GM12878 (cell line): Measurements from ENCODE around the gene GNB2. TPM values are rescaled to one million over a fixed set of nuclear protein-coding genes. Genes with fewer than 3 reads are reported as not detected.
A peak's percentile ranks its signal among the peaks of the same experiment; 100 is the strongest.

Source experiments
- ATAC-seq: fragments of 200-7000 bp; cut with Tn5 transposase; 3 replicates; pipeline ENCODE4 v1.9.1; 2020; ENCODE audit warnings: mild to moderate bottlenecking, moderate library complexity
- BruUV-seq: library from RNA; stranded (reverse); fragments of 400-500 nt; replicated peaks from 2 replicates; lab custom pipeline; 2021; lab: Mats Ljungman, UMichigan
- CTCF ChIA-PET: fragments of 300-600 bp; sonication (Branson Sonifier 250); formaldehyde crosslinking; extraction: SDS; loops from one replicate; lab custom pipeline; 2021; ENCODE audit warnings: inconsistent platforms; lab: Yijun Ruan, JAX
- POLR2A ChIA-PET: fragments of 350-600 bp; formaldehyde crosslinking; extraction: SDS; loops from one replicate; lab custom pipeline; 2021; ENCODE audit warnings: inconsistent platforms; lab: Charles Lee
- RAD21 ChIA-PET: fragments of 300-600 bp; sonication (Branson Sonifier 250); formaldehyde crosslinking; loops from one replicate; lab custom pipeline; 2023; ENCODE audit warnings: antibody characterized with exemption; ENCODE audit not compliant: unreplicated experiment; lab: Charles Lee
- SMC1A ChIA-PET: fragments of 300-600 bp; sonication (Branson Sonifier 250); formaldehyde crosslinking; loops from one replicate; lab custom pipeline; 2023; ENCODE audit not compliant: unreplicated experiment, uncharacterized antibody; lab: Charles Lee
- DNase-seq: peaks from one replicate; pipeline ENCODE4 v3.0.0-alpha.2; 2011; ENCODE audit warnings: low read depth, low spot score
- FAIRE-seq: peaks from 3 replicates; lab custom pipeline; 2011; peaks lifted over from hg19 to GRCh38; lab: Jason Lieb, UNC
- H2AFZ ChIP-seq: 2 replicates; pipeline ENCODE4 v1.6.0; 2011; ENCODE audit warnings: low read depth, low read length, control low read depth; ENCODE audit not compliant: control insufficient read depth
- H3K27ac ChIP-seq: 2 replicates; pipeline ENCODE4 v1.5.1; 2011; ENCODE audit warnings: control low read depth; ENCODE audit not compliant: control insufficient read depth, insufficient read depth
- H3K27me3 ChIP-seq, 2 experiments: replicated peaks in 1 of 2; 2 replicates each; pipeline versions ENCODE4 v1.6.0 to v1.6.1; 2011; ENCODE audit warnings: low read length in 1 of 2; ENCODE audit not compliant: control insufficient read depth in 2 of 2, insufficient read depth in 2 of 2
- H3K36me3 ChIP-seq, 2 experiments: 2 replicates each; pipeline ENCODE4 v1.5.1; 2011; ENCODE audit warnings: low read length in 1 of 2; ENCODE audit not compliant: control insufficient read depth in 2 of 2, insufficient read depth in 2 of 2
- H3K4me1 ChIP-seq: 2 replicates; pipeline ENCODE4 v1.6.1; 2011; ENCODE audit warnings: mild to moderate bottlenecking, low read length, moderate library complexity, mixed read lengths; ENCODE audit not compliant: control insufficient read depth, insufficient read depth
- H3K4me2 ChIP-seq: 2 replicates; pipeline ENCODE4 v1.6.0; 2011; ENCODE audit warnings: control low read depth; ENCODE audit not compliant: control insufficient read depth, insufficient read depth
- H3K4me3 ChIP-seq: fragments of 200-600 bp; sonication (generic); 2 replicates; pipeline ENCODE4 v1.5.1; 2016
- H3K79me2 ChIP-seq: 2 replicates; pipeline ENCODE4 v1.6.0; 2011; ENCODE audit warnings: low read length; ENCODE audit not compliant: control insufficient read depth, insufficient read depth
- H3K9ac ChIP-seq: 2 replicates; pipeline ENCODE4 v1.8.0; 2011; ENCODE audit warnings: low read length, control low read depth, mixed read lengths; ENCODE audit not compliant: control insufficient read depth, insufficient read depth
- H3K9me3 ChIP-seq: replicated peaks from 3 replicates; pipeline ENCODE4 v1.5.1; 2011; ENCODE audit warnings: mild to moderate bottlenecking, low read length; ENCODE audit not compliant: control insufficient read depth, insufficient read depth
- H4K20me1 ChIP-seq: 2 replicates; pipeline ENCODE4 v1.6.0; 2011; ENCODE audit not compliant: control insufficient read depth, insufficient read depth
- MYC ChIP-seq: IDR thresholded peaks from 2 replicates; pipeline ENCODE4 v1.6.1; 2011; ENCODE audit warnings: mild to moderate bottlenecking, low read length, moderate library complexity, inconsistent platforms; ENCODE audit not compliant: insufficient read depth, insufficient replicate concordance, insufficient read length, severe bottlenecking
- WGBS: methylation state at CpG from one replicate; pipeline ENCODE4 v1.1.6; 2016; ENCODE audit warnings: low lambda C conversion rate; ENCODE audit not compliant: insufficient replicate concordance, insufficient coverage; ENCODE audit errors: missing lambda C conversion rate; 5-methylcytosine and 5-hydroxymethylcytosine counted together
- in situ Hi-C: fragments of 300-500 bp; cut with MboI; formaldehyde crosslinking; loops from 9 replicates; pipeline ENCODE4 v1.14.3; 2018; ENCODE audit warnings: mixed read lengths
- intact Hi-C: fragments of 100-400 bp; cut with micrococcal nuclease; formaldehyde crosslinking; loops from one replicate; pipeline ENCODE4 v1.14.2; 2022; ENCODE audit not compliant: unreplicated experiment
- polyA plus RNA-seq, 11 experiments: library from polyadenylated mRNA; depleted of rRNA in 4 of 11; unstranded in 6 of 11; stranded (reverse) in 5 of 11; fragments of >200 nt; fragmentation: Nextera tagmentation in 4 of 11; fragmentation: Illumina TruSeq in 1 of 11; extraction: Ambion mirVana in 4 of 11; extraction: Trizol in 1 of 11; gene quantifications; 1 replicate in 1 of 11; 2 replicates in 10 of 11; pipeline versions ENCODE4 v1.2.1 to v1.2.3, GENCODE V29; 2011 to 2016; ENCODE audit warnings: inconsistent platforms in 2 of 11, missing spikeins in 2 of 11, low read depth in 1 of 11
- total RNA-seq, 4 experiments: library from RNA; depleted of rRNA in 3 of 4; stranded (reverse); fragments of >200 nt in 3 of 4; fragmentation: Illumina TruSeq in 1 of 4; extraction: Trizol in 1 of 4; gene quantifications; 2 replicates each; pipeline versions ENCODE4 v1.2.1 to v1.2.3, GENCODE V29; 2013 to 2021

The GNB2 gene
- total and polyA plus RNA-seq, 10 of the 15 experiments (the other 5 are each of a cell fraction or from before 2014, with no cell fraction given) = 0.35 to 175 (median 59.7) TPM

- Histone ChIP-seq H3K79me2 (peaks cover 24% of the 10 kb centered on the region), H3K9me3 (no peaks in the 10 kb centered on the region), H4K20me1 (0 out of 2 replicates have a peak, but pooled peaks cover 3% of the 10 kb centered on the region), H3K27me3 (no peaks in the 10 kb centered on the region), H3K9ac (no peak overlapping the region), H3K4me2 (no peak overlapping the region), H3K27ac (no peak overlapping the region), H2AFZ (no peak overlapping the region), H3K36me3 (peaks cover 4 to 30% of the 10 kb centered on the region in 2 experiments; a peak in 3 of 4 replicates), H3K4me1 (no peaks in the 10 kb centered on the region; the same call in 1 of the 2 replicates), H3K4me3 (peak overlapping the region; percentile 98)
- no peak for TF ChIP-seq MYC
- in situ Hi-C loops (loop anchor here (25.0 kb wide), 1 partner anchor 214 kb away; the partner anchor contains the start of gene SPACDR), intact Hi-C loops (no loop called here)
- BruUV-seq = no TSS peak
- no peak for FAIRE-seq
- DNase-seq = no peak
- ATAC-seq = no peak
- ChIA-PET SMC1A (no interaction called here), POLR2A (interaction anchor here (0.9 kb wide), 1 partner anchor 13 kb away, joined by 3 read pairs; no protein-coding TSS in a partner anchor), CTCF (interaction anchor here (0.7 to 6.3 kb wide), 3 partner anchors 14 to 123 kb away, joined by 3 to 57 read pairs (median 3); partner anchors contain the start of gene MOSPD3), RAD21 (no interaction called here)
- 88% methylated on average over 23 of the region's 23 CpGs for WGBS
Measured at GRCh38 chr7:100676501-100677306, 3.2 kb downstream of the GNB2 start.
